GM19467 (cell line): ENCODE results near the gene PPP1R8.
"Not testable (repeated sequence)": the region's sequence is repeated elsewhere in the genome, so short reads cannot be mapped to it uniquely, and the experiment has no call there.

Source experiments
- ATAC-seq: cut with Tn5 transposase; IDR thresholded peaks from one replicate; pipeline ENCODE4 v1.9.1; 2021; ENCODE audit warnings: mild to moderate bottlenecking, moderate library complexity; ENCODE audit not compliant: unreplicated experiment

Gene PPP1R8

GRCh38 chr1:27831568-27832410, 1.2 kb downstream of the PPP1R8 start:
- no peak for ATAC-seq

- no peak for ATAC-seq
Measured at GRCh38 chr1:27832762-27833161, 2.2 kb downstream of the PPP1R8 start.

GRCh38 chr1:27833470-27833869, 2.9 kb downstream of the PPP1R8 start:
- no peak for ATAC-seq

GRCh38 chr1:27835046-27835445, 4.5 kb downstream of the PPP1R8 start:
- ATAC-seq, result no peak

GRCh38 chr1:27835501-27835900, 4.9 kb downstream of the PPP1R8 start:
- ATAC-seq, result no peak

- ATAC-seq, result no peak
Measured at GRCh38 chr1:27849951-27850350, 19.4 kb downstream of the PPP1R8 start.

- ATAC-seq, result no peak
Measured at GRCh38 chr1:27855085-27855484, 24.5 kb downstream of the PPP1R8 start.

GRCh38 chr1:27856561-27857343, 26.2 kb downstream of the PPP1R8 start:
- ATAC-seq, result no peak

- not testable (repeated sequence) for ATAC-seq
Measured at GRCh38 chr1:27857552-27857951, 27.0 kb downstream of the PPP1R8 start.

GRCh38 chr1:27858072-27858948, 27.7 kb downstream of the PPP1R8 start:
- ATAC-seq, result peak; percentile 73

GRCh38 chr1:27858949-27859576, 28.5 kb downstream of the PPP1R8 start:
- ATAC-seq, result no peak

GRCh38 chr1:27861436-27861835, 30.9 kb downstream of the PPP1R8 start:
- no peak for ATAC-seq

GRCh38 chr1:27862004-27862403, 31.4 kb downstream of the PPP1R8 start:
- no peak for ATAC-seq

- ATAC-seq, result no peak
Measured at GRCh38 chr1:27862671-27863537, 32.3 kb downstream of the PPP1R8 start.

GRCh38 chr1:27863538-27863915, 32.9 kb downstream of the PPP1R8 start:
- no peak for ATAC-seq

- ATAC-seq, result no peak
Measured at GRCh38 chr1:27864264-27864895, 33.8 kb downstream of the PPP1R8 start.

- no peak for ATAC-seq
Measured at GRCh38 chr1:27865821-27866220, 35.2 kb downstream of the PPP1R8 start.

- no peak for ATAC-seq
Measured at GRCh38 chr1:27868556-27868931, 38.0 kb downstream of the PPP1R8 start.
